ENCODE measurements around the gene MAPKAP1. TPM values are rescaled to one million over a fixed set of nuclear protein-coding genes. Genes with fewer than 3 reads are reported as not detected.

The MAPKAP1 gene
- total RNA-seq, 2 experiments from 2014 or later = 66.2 to 78.8 TPM

DNA sequence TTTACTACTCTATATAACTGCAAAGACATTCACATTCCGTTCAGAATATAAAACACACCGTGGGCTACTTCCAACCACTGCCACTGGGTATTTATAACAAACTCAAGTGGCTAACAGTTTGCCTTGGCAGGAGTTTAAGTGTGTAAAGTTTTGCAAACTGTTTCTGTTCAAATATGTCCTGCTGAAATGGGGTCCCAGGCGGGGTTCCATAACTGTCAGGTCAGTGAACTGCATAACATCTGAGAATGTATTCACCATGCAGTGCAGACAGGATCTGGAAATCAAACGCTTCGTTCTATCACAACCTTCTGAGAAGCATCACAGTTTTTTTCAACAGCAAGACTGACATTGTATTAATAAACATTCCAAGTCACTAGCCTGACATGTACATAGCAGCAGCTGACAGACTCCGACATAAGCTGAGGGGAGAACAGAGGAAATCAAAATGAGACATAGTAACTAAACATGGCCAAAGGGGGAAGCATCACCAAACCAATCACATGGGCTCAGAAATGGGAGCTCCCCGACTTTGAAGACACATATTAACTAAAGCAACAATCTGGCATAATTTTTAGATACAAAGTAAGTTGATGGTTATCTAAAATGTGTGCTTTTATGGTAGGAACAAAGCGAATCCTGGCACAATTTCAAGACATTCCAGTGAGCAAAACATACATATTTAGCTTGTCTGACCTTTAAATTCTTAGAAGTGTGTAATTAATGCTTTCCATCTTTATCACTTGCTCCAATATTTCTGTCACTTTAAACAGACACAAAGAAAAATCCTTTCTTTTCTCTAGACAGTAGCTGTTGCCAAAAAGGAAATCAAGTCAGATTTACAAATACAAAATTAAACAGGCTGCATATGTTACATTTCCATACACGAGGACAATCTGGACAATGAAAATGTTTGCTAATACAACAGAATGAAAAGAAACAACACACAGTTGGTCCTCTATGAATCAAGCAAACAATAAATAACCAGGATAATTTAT, 156.8 kb downstream of the MAPKAP1 start:
- CTCF ChIA-PET (ENCODE audit: unreplicated experiment) = no interaction called here
- H3K9me2 ChIP-seq (ENCODE audit: insufficient read depth, low read length) = no peaks in the 10 kb centered on the region
- H3K79me2 ChIP-seq (ENCODE audit: insufficient read depth, low read depth, low read length) = no peaks in the 10 kb centered on the region
- intact Hi-C loops (cut with micrococcal nuclease; ENCODE audit: unreplicated experiment) = loop anchor here (10.0 kb wide), 1 partner anchor 675 kb away; no protein-coding TSS in a partner anchor
- BruUV-seq (replicated peaks) = no TSS peak
- H4K20me1 ChIP-seq (ENCODE audit: insufficient read depth, low read length) = 0 out of 2 replicates have a peak, but pooled peaks cover 3% of the 10 kb centered on the region
- no peak overlapping the region for H2AFZ ChIP-seq (ENCODE audit: low read length)
- no peak overlapping the region for H3K4me2 ChIP-seq (ENCODE audit: low read length)
- H3K4me1 ChIP-seq (ENCODE audit: insufficient read depth, low read length, poor library complexity, severe bottlenecking) = no peaks in the 10 kb centered on the region
- H3K9me3 ChIP-seq (ENCODE audit: low read length) = no peaks in the 10 kb centered on the region
- no peaks in the 10 kb centered on the region for H3K36me3 ChIP-seq (ENCODE audit: insufficient read depth, low read length)
- POLR2A ChIA-PET = interaction anchor here (0.6 to 1.3 kb wide), 4 partner anchors 8 to 44 kb away, joined by 3 to 5 read pairs (median 3); no protein-coding TSS in a partner anchor
- no peak overlapping the region for H3K27ac ChIP-seq (ENCODE audit: low read depth, low read length, poor library complexity, severe bottlenecking)
- DNase-seq (ENCODE audit: low spot score) = no peak
- no peak overlapping the region for H3K4me3 ChIP-seq (ENCODE audit: low read depth, low read length, poor library complexity, severe bottlenecking)
- TF ChIP-seq, protein P1, sequence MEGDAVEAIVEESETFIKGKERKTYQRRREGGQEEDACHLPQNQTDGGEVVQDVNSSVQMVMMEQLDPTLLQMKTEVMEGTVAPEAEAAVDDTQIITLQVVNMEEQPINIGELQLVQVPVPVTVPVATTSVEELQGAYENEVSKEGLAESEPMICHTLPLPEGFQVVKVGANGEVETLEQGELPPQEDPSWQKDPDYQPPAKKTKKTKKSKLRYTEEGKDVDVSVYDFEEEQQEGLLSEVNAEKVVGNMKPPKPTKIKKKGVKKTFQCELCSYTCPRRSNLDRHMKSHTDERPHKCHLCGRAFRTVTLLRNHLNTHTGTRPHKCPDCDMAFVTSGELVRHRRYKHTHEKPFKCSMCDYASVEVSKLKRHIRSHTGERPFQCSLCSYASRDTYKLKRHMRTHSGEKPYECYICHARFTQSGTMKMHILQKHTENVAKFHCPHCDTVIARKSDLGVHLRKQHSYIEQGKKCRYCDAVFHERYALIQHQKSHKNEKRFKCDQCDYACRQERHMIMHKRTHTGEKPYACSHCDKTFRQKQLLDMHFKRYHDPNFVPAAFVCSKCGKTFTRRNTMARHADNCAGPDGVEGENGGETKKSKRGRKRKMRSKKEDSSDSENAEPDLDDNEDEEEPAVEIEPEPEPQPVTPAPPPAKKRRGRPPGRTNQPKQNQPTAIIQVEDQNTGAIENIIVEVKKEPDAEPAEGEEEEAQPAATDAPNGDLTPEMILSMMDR (conservative IDR thresholded peaks at IDR 0.05; ENCODE audit: low read length) = no peak
- no peak for TF ChIP-seq EZH2phosphoT487 (IDR thresholded peaks at IDR 0.05; ENCODE audit: borderline replicate concordance, low read depth, low read length)

DNA sequence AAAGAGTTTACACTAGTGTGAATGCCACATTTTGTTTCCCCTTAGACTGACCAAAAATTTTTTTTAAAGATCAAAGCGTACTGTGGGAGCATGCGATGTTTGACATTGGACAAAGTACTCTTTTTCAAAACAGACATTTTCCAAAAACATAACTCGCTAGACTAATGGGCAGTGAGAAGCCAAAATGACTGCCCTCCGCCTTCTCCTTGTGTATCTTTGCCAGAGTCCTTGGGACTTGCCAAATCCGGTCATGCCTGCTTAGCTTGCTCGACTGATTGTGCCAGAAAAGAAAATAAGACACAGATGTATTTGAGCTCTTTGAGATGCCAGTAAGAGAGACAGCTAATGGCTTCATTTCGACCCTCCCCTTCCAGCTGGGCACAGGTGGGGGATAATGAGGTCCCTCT, 157.5 kb downstream of the MAPKAP1 start:
- BruUV-seq (replicated peaks) = no TSS peak
- Histone ChIP-seq H3K4me2 (ENCODE audit: low read length) (no peak overlapping the region), H4K20me1 (ENCODE audit: insufficient read depth, low read length) (0 out of 2 replicates have a peak, but pooled peaks cover 3% of the 10 kb centered on the region), H3K9me2 (ENCODE audit: insufficient read depth, low read length) (no peaks in the 10 kb centered on the region), H3K4me1 (ENCODE audit: insufficient read depth, low read length, poor library complexity, severe bottlenecking) (no peaks in the 10 kb centered on the region), H3K36me3 (ENCODE audit: insufficient read depth, low read length) (no peaks in the 10 kb centered on the region), H3K27ac (ENCODE audit: low read depth, low read length, poor library complexity, severe bottlenecking) (no peak overlapping the region), H2AFZ (ENCODE audit: low read length) (no peak overlapping the region), H3K79me2 (ENCODE audit: insufficient read depth, low read depth, low read length) (no peaks in the 10 kb centered on the region), H3K4me3 (ENCODE audit: low read depth, low read length, poor library complexity, severe bottlenecking) (no peak overlapping the region), H3K9me3 (ENCODE audit: low read length) (no peaks in the 10 kb centered on the region)
- TF ChIP-seq, protein P1 (conservative IDR thresholded peaks at IDR 0.05; ENCODE audit: low read length) = no peak
- no peak for TF ChIP-seq EZH2phosphoT487 (IDR thresholded peaks at IDR 0.05; ENCODE audit: borderline replicate concordance, low read depth, low read length)
- POLR2A ChIA-PET = interaction anchor here (1.0 kb wide), 1 partner anchor 45 kb away, joined by 3 read pairs; no protein-coding TSS in a partner anchor
- CTCF ChIA-PET (ENCODE audit: unreplicated experiment) = no interaction called here
- intact Hi-C loops (cut with micrococcal nuclease; ENCODE audit: unreplicated experiment) = no loop called here
- no peak for DNase-seq (ENCODE audit: low spot score)
